ENCODE data around the gene CKAP2.
"Not testable (repeated sequence)": the region's sequence is repeated elsewhere in the genome, so short reads cannot be mapped to it uniquely, and the experiment has no call there.

- TF ChIP-seq, protein P1, sequence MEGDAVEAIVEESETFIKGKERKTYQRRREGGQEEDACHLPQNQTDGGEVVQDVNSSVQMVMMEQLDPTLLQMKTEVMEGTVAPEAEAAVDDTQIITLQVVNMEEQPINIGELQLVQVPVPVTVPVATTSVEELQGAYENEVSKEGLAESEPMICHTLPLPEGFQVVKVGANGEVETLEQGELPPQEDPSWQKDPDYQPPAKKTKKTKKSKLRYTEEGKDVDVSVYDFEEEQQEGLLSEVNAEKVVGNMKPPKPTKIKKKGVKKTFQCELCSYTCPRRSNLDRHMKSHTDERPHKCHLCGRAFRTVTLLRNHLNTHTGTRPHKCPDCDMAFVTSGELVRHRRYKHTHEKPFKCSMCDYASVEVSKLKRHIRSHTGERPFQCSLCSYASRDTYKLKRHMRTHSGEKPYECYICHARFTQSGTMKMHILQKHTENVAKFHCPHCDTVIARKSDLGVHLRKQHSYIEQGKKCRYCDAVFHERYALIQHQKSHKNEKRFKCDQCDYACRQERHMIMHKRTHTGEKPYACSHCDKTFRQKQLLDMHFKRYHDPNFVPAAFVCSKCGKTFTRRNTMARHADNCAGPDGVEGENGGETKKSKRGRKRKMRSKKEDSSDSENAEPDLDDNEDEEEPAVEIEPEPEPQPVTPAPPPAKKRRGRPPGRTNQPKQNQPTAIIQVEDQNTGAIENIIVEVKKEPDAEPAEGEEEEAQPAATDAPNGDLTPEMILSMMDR (conservative IDR thresholded peaks at IDR 0.05; ENCODE audit: low read length), result not testable (repeated sequence)
- TF ChIP-seq EZH2phosphoT487 (IDR thresholded peaks at IDR 0.05; ENCODE audit: borderline replicate concordance), result not testable (repeated sequence)
These were observed 39.0 kb downstream of the CKAP2 start for GRCh38 chr13:52494241-52494640.
